K562 (cell line): ENCODE data around the gene SKP2. TPM values are rescaled to one million over a fixed set of nuclear protein-coding genes. Genes with fewer than 3 reads are reported as not detected.
A peak's percentile ranks its signal among the peaks of the same experiment; 100 is the strongest.

Experiments used
- ADNP ChIP-seq: fragments of 200-800 bp; sonication (Bioruptor generic); IDR thresholded peaks from 2 replicates; pipeline ENCODE4 v1.6.1; 2016; ENCODE audit warnings: missing genetic modification characterization, missing compliant biosample characterization
- C11orf30 ChIP-seq: fragments of 450-650 bp; IDR thresholded peaks from 2 replicates; pipeline ENCODE4 v1.6.1; 2016; ENCODE audit warnings: low read depth, mild to moderate bottlenecking
- FOXA1 ChIP-seq: fragments of 450-650 bp; IDR thresholded peaks from 2 replicates; pipeline ENCODE4 v1.6.1; 2016; ENCODE audit warnings: mild to moderate bottlenecking, borderline replicate concordance
- GABPA ChIP-seq: fragments of 200-800 bp; sonication (Bioruptor generic); conservative IDR thresholded peaks from 2 replicates; pipeline ENCODE4 v1.6.1; 2016; ENCODE audit warnings: low read depth, missing genetic modification characterization, missing compliant biosample characterization
- SLC30A9 ChIP-seq: fragments of 250-450 bp; sonication (Bioruptor Pico); IDR thresholded peaks from 2 replicates; pipeline ENCODE4 v1.8.0; 2022; ENCODE audit warnings: mild to moderate bottlenecking, moderate library complexity
- SOX6 ChIP-seq: fragments of 450-650 bp; IDR thresholded peaks from 2 replicates; pipeline ENCODE4 v1.6.1; 2014; ENCODE audit warnings: mild to moderate bottlenecking
- ZBTB49 ChIP-seq: sonication (generic); formaldehyde crosslinking; IDR thresholded peaks from 2 replicates; pipeline ENCODE4 v1.8.0; 2022; ENCODE audit warnings: missing genetic modification reagents, mild to moderate bottlenecking, borderline replicate concordance
- ZBTB5 ChIP-seq: fragments of 450-650 bp; IDR thresholded peaks from 2 replicates; pipeline ENCODE4 v1.6.1; 2017; ENCODE audit warnings: antibody characterized with exemption
- ZKSCAN8 ChIP-seq: fragments of 200-800 bp; sonication (Bioruptor generic); IDR thresholded peaks from 2 replicates; pipeline ENCODE4 v1.6.1; 2016; ENCODE audit warnings: missing genetic modification characterization, missing compliant biosample characterization
- ZNF23 ChIP-seq: fragments of 250-450 bp; sonication (Bioruptor Pico); IDR thresholded peaks from 2 replicates; pipeline ENCODE4 v1.4.0; 2020; ENCODE audit warnings: mild to moderate bottlenecking
- ZSCAN32 ChIP-seq: fragments of 450-650 bp; formaldehyde crosslinking; IDR thresholded peaks from 2 replicates; pipeline ENCODE4 v1.4.0; 2020; ENCODE audit warnings: mild to moderate bottlenecking, moderate library complexity
- polyA plus RNA-seq, 8 experiments: library from polyadenylated mRNA; depleted of rRNA in 4 of 8; stranded (reverse) in 5 of 8; unstranded in 3 of 8; fragments of >200 nt; fragmentation: Nextera tagmentation in 2 of 8; fragmentation: Illumina TruSeq in 1 of 8; extraction: Ambion mirVana in 2 of 8; extraction: Trizol in 1 of 8; gene quantifications; 2 replicates each; pipeline versions ENCODE4 v1.2.1 to v1.2.3, GENCODE V29; 2011 to 2014; ENCODE audit warnings: inconsistent platforms in 1 of 8, missing spikeins in 1 of 8
- total RNA-seq, 7 experiments: library from RNA; depleted of rRNA in 6 of 7; stranded (reverse); fragments of >200 nt in 6 of 7; fragmentation: Illumina TruSeq in 2 of 7; extraction: Trizol in 2 of 7; gene quantifications; 2 replicates each; pipeline versions ENCODE4 v1.2.1 to v1.2.3, GENCODE V29; 2011 to 2021; ENCODE audit warnings: low replicate concordance in 1 of 7
- TF ChIP-seq, protein P1 (sequence below), 2 experiments: IDR thresholded peaks in 1 of 2; conservative IDR thresholded peaks in 1 of 2; 2 replicates each; pipeline ENCODE4 v1.6.1; 2016; ENCODE audit warnings: low read depth in 2 of 2, mild to moderate bottlenecking in 1 of 2, missing compliant biosample characterization in 1 of 2, missing genetic modification characterization in 1 of 2, moderate library complexity in 1 of 2
- TF ChIP-seq, protein P2 (sequence below): fragments of 150-350 bp; conservative IDR thresholded peaks from 2 replicates; pipeline ENCODE4 v1.6.1; 2014; ENCODE audit warnings: low read length
- TF ChIP-seq, protein P3 (sequence below): fragments of 450-650 bp; IDR thresholded peaks from 2 replicates; pipeline ENCODE4 v1.6.1; 2018; ENCODE audit not compliant: partially characterized antibody

The SKP2 gene
- total and polyA plus RNA-seq, 9 of the 15 experiments (the other 6 are each of a cell fraction or from before 2014, with no cell fraction given) = 30.0 to 97.5 (median 80.8) TPM

- TF ChIP-seq ZBTB5 (no peak), ADNP (tag) (no peak), GABPA (tag) (no peak), ZSCAN32 (CRISPR knock-in tag) (no peak), SOX6 (no peak), ZBTB49 (CRISPR knock-in tag) (no peak), SLC30A9 (CRISPR knock-in tag) (no peak), FOXA1 (no peak), ZKSCAN8 (CRISPR knock-in tag) (no peak), C11orf30 (peak; percentile 19; the same call in 1 of the 2 replicates), ZNF23 (CRISPR knock-in tag) (no peak)
- TF ChIP-seq, protein P1, sequence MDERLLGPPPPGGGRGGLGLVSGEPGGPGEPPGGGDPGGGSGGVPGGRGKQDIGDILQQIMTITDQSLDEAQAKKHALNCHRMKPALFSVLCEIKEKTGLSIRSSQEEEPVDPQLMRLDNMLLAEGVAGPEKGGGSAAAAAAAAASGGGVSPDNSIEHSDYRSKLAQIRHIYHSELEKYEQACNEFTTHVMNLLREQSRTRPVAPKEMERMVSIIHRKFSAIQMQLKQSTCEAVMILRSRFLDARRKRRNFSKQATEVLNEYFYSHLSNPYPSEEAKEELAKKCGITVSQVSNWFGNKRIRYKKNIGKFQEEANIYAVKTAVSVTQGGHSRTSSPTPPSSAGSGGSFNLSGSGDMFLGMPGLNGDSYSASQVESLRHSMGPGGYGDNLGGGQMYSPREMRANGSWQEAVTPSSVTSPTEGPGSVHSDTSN (CRISPR knock-in tag; IDR thresholded peaks at IDR 0.05; ENCODE audit: low read depth) = no peak
- TF ChIP-seq, protein P1 (tag; conservative IDR thresholded peaks at IDR 0.05; ENCODE audit: low read depth) = no peak
- TF ChIP-seq, protein P2, sequence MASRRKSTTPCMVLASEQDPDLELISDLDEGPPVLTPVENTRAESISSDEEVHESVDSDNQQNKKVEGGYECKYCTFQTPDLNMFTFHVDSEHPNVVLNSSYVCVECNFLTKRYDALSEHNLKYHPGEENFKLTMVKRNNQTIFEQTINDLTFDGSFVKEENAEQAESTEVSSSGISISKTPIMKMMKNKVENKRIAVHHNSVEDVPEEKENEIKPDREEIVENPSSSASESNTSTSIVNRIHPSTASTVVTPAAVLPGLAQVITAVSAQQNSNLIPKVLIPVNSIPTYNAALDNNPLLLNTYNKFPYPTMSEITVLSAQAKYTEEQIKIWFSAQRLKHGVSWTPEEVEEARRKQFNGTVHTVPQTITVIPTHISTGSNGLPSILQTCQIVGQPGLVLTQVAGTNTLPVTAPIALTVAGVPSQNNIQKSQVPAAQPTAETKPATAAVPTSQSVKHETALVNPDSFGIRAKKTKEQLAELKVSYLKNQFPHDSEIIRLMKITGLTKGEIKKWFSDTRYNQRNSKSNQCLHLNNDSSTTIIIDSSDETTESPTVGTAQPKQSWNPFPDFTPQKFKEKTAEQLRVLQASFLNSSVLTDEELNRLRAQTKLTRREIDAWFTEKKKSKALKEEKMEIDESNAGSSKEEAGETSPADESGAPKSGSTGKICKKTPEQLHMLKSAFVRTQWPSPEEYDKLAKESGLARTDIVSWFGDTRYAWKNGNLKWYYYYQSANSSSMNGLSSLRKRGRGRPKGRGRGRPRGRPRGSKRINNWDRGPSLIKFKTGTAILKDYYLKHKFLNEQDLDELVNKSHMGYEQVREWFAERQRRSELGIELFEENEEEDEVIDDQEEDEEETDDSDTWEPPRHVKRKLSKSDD = no peak
- TF ChIP-seq, protein P3, sequence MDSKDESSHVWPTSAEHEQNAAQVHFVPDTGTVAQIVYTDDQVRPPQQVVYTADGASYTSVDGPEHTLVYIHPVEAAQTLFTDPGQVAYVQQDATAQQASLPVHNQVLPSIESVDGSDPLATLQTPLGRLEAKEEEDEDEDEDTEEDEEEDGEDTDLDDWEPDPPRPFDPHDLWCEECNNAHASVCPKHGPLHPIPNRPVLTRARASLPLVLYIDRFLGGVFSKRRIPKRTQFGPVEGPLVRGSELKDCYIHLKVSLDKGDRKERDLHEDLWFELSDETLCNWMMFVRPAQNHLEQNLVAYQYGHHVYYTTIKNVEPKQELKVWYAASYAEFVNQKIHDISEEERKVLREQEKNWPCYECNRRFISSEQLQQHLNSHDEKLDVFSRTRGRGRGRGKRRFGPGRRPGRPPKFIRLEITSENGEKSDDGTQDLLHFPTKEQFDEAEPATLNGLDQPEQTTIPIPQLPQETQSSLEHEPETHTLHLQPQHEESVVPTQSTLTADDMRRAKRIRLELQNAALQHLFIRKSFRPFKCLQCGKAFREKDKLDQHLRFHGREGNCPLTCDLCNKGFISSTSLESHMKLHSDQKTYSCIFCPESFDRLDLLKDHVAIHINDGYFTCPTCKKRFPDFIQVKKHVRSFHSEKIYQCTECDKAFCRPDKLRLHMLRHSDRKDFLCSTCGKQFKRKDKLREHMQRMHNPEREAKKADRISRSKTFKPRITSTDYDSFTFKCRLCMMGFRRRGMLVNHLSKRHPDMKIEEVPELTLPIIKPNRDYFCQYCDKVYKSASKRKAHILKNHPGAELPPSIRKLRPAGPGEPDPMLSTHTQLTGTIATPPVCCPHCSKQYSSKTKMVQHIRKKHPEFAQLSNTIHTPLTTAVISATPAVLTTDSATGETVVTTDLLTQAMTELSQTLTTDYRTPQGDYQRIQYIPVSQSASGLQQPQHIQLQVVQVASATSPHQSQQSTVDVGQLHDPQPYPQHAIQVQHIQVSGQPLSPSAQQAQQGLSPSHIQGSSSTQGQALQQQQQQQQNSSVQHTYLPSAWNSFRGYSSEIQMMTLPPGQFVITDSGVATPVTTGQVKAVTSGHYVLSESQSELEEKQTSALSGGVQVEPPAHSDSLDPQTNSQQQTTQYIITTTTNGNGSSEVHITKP = peak; percentile 81
Measured at GRCh38 chr5:36153298-36153677, 1.4 kb downstream of the SKP2 start (continued).
